IPS DF 4.7 (cell line): ENCODE results near the gene USHBP1.

ENCODE experiments used
- DNase-seq: peaks from one replicate; pipeline ENCODE4 v3.0.0-alpha.2; 2013; ENCODE audit warnings: low spot score; ENCODE audit errors: extremely low read depth

Gene USHBP1

DNA sequence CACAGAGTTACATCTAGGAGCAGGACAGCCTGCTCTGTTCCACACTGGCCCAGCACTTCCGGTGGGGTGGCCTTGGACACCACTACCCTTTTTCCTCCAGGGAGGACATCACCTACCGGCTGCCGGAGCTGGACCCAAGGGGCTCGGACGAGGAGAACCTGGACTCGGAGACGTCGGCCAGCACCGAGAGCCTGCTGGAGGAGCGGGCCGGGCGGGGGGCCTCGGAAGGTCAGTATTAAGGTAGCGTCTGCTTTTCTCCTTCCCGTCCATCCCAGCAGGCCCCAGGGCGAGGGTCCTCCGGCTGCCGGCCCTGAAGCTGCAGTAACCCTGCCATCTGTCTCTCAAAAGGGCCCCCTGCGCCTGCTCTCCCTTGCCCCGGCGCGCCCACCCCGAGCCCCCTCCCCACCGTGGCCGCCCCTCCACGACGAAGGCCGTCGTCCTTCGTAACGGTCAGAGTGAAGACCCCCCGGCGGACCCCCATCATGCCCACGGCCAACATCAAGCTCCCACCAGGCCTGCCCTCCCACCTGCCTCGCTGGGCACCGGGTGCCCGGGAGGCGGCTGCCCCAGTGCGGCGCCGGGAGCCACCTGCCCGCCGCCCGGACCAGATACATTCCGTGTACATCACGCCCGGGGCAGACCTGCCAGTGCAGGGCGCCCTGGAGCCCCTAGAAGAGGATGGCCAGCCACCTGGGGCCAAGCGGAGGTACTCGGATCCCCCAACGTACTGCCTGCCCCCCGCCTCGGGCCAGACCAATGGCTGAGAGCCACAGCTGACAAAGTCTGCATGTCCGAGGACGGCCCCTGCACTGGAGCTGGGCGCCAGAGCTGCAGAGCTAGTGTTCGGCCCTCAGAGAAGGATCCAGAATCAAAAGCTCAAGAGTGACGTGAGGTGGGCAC, 52.7 kb downstream of the USHBP1 start:
- DNase-seq = no peak

GRCh38 chr19:17210296-17210695, 54.2 kb downstream of the USHBP1 start:
- no peak for DNase-seq

DNA sequence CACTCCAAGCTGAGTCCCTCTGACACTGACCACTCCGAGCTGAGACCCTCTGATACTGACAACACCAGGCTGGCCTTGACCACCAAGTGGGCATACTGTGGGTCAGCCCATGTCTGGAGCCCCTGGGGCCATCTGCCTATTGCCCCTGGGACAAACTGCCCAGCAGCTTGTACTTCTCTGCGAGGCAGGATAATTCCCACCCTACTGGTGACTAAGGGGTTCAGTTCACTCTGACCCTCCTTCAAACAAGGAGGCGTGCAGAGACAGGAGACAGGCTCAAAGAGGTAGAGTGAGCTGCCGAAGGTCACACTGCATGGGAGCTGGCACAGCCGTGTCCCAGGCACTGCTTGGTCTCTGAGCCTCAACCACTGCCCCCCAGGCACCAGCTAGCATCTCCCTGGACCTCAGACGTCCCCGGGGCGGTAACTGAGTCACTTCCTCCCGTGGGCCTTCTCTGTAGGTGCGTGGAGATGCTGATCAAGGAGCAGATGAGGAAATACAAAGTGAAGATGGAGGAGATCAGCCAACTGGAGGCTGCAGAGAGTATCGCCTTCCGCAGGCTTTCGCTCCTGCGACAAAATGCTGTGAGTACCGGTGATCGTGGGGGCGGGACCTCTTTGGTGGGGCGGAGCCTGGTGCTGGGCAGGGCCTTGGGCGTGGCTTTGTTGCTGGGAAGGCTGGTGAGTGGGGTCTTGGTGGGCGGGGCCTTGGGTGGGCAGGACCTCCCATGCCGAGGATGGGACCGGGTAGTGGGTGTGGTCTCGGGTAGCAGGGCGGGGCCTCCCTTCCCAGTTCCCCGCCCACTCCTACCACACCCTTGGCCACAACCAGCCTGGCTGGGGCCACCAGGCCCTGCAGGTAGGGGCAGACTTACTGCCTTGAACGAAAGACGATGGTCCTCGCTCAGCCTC, 55.2 kb downstream of the USHBP1 start:
- DNase-seq = no peak

DNA sequence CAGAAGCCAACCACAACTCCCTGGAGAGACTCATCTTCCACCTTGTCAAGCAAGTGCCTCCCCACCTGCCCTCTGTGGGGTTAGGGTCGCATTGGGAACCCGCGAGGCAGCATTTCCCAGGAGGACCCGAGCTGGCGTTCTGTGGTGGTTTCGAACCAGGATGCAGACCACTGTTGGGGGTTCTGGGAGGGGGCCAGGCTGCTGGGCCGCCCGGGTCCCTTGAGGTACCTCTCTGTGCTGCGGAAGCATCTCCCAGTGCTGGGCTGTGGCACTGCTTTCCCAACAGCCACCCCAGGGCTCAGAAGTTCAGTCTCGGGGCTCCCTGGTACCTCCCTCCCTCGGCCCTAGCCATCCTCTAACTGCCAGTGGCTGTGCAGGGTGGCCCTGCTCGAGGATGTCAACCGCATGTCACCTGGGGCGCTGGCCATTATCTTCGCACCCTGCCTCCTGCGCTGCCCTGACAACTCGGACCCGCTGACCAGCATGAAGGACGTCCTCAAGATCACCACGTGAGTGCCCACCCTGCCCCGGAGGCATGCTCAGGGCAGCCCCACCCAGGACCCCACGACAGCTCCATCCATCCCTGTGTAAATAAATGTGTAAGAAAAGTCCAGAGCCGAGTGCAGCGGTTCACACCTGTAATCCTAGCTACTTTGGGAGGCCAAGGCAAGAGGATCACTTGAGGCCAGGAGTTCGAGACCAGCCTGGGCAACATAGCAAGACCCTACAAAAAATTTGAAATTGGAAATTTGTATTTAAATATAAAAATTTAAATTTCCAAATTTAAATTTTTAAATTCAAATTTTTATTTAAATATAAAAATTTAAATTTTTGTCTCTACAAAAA, 57.6 kb downstream of the USHBP1 start:
- no peak for DNase-seq

DNA sequence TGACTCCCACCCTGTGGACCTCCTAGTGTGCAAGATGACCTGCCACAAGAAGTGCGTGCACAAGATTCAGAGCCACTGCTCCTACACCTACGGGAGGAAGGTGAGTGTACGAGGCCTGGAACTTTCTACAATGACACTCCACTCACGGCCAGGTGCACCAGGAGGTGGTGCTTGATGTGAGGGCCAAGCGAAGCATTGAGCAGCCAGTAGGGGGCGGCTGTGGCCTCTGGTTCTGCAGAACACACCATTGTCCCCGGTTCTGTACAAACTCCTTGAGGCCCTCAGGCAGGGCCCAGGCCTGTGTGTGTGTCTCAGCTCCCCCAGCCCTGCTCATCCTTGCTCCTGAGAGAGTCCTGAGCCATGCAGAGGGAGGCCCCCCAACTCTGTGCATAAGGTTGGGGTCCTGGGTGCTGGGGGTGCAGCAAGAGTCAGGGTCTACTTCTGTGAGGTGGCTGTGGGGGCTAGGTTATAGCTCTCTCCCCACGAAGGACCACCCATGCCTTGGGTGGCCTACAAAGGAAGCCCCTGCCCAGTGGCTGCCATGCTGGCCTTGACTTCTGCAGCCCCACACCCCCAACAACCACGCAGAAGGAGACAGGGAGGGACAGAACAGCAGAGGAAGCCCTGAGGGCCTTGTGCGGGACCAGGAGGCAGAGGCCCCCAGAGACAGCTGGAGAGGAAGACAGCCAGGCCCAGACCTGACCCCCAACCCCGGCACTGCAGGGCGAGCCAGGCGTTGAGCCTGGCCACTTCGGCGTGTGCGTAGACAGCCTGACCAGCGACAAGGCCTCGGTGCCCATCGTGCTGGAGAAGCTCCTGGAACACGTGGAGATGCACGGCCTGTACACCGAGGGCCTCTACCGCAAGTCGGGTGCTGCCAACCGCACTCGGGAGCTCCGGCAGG, 59.1 kb downstream of the USHBP1 start:
- peak; percentile 53 for DNase-seq

GRCh38 chr19:17202713-17203112, 61.8 kb downstream of the USHBP1 start:
- no peak for DNase-seq

DNA sequence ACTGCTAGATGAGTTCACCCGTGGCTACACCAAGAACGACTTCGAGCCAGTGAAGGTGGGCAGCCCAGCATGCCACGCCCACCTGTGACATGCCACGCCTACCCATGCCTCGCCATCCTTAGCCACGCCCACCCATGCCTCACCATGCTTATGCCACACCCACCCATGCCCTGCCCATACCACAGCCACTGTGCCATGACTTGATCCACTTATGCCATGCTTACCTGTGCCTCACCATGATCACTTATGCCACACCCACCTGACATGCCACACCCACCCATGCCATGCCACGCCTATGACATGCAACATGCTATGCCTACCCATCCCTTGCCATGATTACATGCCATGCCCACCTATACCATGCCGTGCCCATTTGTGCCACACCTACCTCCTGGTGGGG, 62.3 kb downstream of the USHBP1 start:
- no peak for DNase-seq

- no peak for DNase-seq
These were observed 64.0 kb downstream of the USHBP1 start for GRCh38 chr19:17200408-17201079.
